ENCODE measurements around the gene GLOD4. TPM values are rescaled to one million over a fixed set of nuclear protein-coding genes. Genes with fewer than 3 reads are reported as not detected.
"Not testable (repeated sequence)": the region's sequence is repeated elsewhere in the genome, so short reads cannot be mapped to it uniquely, and the experiment has no call there.

The GLOD4 gene
- polyA plus RNA-seq, 1 donor from 2014 or later = 235 TPM

DNA sequence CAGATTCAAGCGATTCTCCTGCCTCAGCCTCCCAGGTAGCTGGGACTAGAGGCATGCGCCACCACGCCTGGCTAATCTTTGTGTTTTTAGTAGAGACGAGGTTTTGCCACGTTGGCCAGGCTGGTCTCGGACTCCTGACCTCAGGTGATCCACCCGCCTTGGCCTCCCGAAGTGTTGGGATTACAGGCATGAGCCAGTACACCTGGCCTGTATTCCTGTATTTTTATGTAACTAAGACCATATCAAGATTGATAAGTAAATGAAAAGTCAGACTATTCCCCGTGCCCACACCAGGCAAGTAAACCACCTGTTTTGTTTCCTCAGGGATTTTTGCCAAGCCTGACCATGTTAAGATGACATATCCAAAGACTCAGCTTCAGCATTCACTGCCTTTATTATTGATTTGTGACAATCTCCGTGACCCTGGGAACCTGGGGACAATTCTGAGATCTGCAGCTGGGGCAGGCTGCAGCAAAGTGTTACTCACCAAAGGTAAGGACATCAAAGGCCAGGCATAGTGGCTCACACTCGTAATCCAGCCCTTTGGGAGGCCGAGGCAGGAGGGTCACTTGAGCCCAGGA is 5.7 kb upstream of the GLOD4 start:
- H3K27me3 ChIP-seq (ENCODE audit: insufficient read depth, low read depth, low read length) = no peaks in the 10 kb centered on the region
- no peak overlapping the region for H2AFZ ChIP-seq (ENCODE audit: low read depth, low read length)
- no peak overlapping the region for H3K4me2 ChIP-seq (ENCODE audit: low read length)
- H3K27ac ChIP-seq (ENCODE audit: low read length) = no peak overlapping the region
- no peaks in the 10 kb centered on the region for H3K9me2 ChIP-seq (ENCODE audit: insufficient read depth, low read length)
- H3K9ac ChIP-seq (ENCODE audit: low read length) = no peak overlapping the region
- H4K20me1 ChIP-seq (ENCODE audit: insufficient read depth) = no peaks in the 10 kb centered on the region
- no peaks in the 10 kb centered on the region for H3K36me3 ChIP-seq (ENCODE audit: insufficient read depth, low read length)
- H3K4me3 ChIP-seq (ENCODE audit: low read length) = no peak overlapping the region
- no peaks in the 10 kb centered on the region for H3K9me3 ChIP-seq (ENCODE audit: low read length)
- TF ChIP-seq EP300 (conservative IDR thresholded peaks at IDR 0.05; ENCODE audit: poor library complexity, severe bottlenecking) = no peak
- no peak for TF ChIP-seq EZH2 (IDR thresholded peaks at IDR 0.05; ENCODE audit: borderline replicate concordance, insufficient read depth, low read length, poor library complexity, severe bottlenecking)
- no peak for TF ChIP-seq MXI1 (conservative IDR thresholded peaks at IDR 0.05; ENCODE audit: poor library complexity, severe bottlenecking)
- no peak for TF ChIP-seq TAF1 (IDR thresholded peaks at IDR 0.05; ENCODE audit: low read depth)
- TF ChIP-seq, protein P1, sequence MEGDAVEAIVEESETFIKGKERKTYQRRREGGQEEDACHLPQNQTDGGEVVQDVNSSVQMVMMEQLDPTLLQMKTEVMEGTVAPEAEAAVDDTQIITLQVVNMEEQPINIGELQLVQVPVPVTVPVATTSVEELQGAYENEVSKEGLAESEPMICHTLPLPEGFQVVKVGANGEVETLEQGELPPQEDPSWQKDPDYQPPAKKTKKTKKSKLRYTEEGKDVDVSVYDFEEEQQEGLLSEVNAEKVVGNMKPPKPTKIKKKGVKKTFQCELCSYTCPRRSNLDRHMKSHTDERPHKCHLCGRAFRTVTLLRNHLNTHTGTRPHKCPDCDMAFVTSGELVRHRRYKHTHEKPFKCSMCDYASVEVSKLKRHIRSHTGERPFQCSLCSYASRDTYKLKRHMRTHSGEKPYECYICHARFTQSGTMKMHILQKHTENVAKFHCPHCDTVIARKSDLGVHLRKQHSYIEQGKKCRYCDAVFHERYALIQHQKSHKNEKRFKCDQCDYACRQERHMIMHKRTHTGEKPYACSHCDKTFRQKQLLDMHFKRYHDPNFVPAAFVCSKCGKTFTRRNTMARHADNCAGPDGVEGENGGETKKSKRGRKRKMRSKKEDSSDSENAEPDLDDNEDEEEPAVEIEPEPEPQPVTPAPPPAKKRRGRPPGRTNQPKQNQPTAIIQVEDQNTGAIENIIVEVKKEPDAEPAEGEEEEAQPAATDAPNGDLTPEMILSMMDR (IDR thresholded peaks at IDR 0.05; ENCODE audit: poor library complexity, severe bottlenecking) = no peak
- no peak for TF ChIP-seq RAD21 (conservative IDR thresholded peaks at IDR 0.05)
- H3K79me2 ChIP-seq (replicated peaks; ENCODE audit: insufficient read depth, low read length) = peaks cover 22% of the 10 kb centered on the region
- no peaks in the 10 kb centered on the region for H3F3A ChIP-seq (ENCODE audit: insufficient read depth, low read length, poor library complexity, severe bottlenecking)

DNA sequence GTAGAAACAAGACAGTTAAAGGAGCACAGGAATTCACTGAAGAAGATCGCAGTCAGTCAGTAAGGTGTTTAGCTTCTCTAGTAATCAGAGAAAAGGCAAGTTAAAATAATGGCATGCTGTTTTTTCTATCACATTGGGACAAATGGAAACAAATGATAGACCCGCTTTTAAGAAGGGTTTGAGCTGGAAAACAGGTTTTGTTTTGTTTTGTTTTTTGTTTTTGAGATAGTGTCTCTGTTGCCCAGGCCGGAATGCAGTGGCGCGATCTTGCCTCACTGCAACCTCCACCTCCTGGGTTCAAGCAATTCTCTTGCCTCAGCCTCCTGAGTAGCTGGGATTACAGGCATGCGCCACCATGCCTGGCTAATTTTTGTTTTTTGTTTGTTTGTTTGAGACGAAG is 3.8 kb upstream of the GLOD4 start:
- H3K9ac ChIP-seq (ENCODE audit: low read length) = not testable (repeated sequence)

DNA sequence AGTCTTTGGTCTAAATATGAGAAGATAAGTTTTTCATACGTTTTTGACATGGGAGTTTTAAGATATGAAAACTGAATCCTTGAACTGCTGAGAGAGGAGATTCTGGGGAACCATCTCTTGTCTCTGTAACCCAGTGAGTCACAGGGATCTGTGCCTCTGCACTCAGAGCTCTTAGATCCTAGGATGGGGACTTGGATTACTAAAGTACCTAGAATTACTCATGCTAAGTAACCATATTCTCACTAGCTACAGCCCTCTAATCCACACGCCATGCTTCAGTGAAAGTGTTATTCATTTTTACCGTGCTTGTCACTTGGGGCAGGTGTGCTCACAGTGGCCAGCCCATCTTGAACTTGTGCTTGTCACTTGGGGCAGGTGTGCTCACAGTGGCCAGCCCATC is 2.1 kb upstream of the GLOD4 start:
- Histone ChIP-seq H3K4me3 (ENCODE audit: low read length) (peak overlapping the region; percentile 96), H3K79me2 (replicated peaks; ENCODE audit: insufficient read depth, low read length) (peaks cover 46% of the 10 kb centered on the region)
- TF ChIP-seq SMC3 (conservative IDR thresholded peaks at IDR 0.05; ENCODE audit: poor library complexity) = no peak
- no peak for TF ChIP-seq MXI1 (conservative IDR thresholded peaks at IDR 0.05; ENCODE audit: poor library complexity, severe bottlenecking)
- TF ChIP-seq, protein P1 (IDR thresholded peaks at IDR 0.05; ENCODE audit: poor library complexity, severe bottlenecking) = no peak
- TF ChIP-seq TAF1 (IDR thresholded peaks at IDR 0.05; ENCODE audit: low read depth) = no peak
- no peak for TF ChIP-seq EZH2 (IDR thresholded peaks at IDR 0.05; ENCODE audit: borderline replicate concordance, insufficient read depth, low read length, poor library complexity, severe bottlenecking)
- TF ChIP-seq, protein P2, sequence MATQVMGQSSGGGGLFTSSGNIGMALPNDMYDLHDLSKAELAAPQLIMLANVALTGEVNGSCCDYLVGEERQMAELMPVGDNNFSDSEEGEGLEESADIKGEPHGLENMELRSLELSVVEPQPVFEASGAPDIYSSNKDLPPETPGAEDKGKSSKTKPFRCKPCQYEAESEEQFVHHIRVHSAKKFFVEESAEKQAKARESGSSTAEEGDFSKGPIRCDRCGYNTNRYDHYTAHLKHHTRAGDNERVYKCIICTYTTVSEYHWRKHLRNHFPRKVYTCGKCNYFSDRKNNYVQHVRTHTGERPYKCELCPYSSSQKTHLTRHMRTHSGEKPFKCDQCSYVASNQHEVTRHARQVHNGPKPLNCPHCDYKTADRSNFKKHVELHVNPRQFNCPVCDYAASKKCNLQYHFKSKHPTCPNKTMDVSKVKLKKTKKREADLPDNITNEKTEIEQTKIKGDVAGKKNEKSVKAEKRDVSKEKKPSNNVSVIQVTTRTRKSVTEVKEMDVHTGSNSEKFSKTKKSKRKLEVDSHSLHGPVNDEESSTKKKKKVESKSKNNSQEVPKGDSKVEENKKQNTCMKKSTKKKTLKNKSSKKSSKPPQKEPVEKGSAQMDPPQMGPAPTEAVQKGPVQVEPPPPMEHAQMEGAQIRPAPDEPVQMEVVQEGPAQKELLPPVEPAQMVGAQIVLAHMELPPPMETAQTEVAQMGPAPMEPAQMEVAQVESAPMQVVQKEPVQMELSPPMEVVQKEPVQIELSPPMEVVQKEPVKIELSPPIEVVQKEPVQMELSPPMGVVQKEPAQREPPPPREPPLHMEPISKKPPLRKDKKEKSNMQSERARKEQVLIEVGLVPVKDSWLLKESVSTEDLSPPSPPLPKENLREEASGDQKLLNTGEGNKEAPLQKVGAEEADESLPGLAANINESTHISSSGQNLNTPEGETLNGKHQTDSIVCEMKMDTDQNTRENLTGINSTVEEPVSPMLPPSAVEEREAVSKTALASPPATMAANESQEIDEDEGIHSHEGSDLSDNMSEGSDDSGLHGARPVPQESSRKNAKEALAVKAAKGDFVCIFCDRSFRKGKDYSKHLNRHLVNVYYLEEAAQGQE (IDR thresholded peaks at IDR 0.05; ENCODE audit: borderline replicate concordance) = no peak
- TF ChIP-seq EP300 (conservative IDR thresholded peaks at IDR 0.05; ENCODE audit: poor library complexity, severe bottlenecking) = no peak
- no peak for TF ChIP-seq POLR2AphosphoS5 (IDR thresholded peaks at IDR 0.05)
- no peak for TF ChIP-seq RAD21 (conservative IDR thresholded peaks at IDR 0.05)

More for the DNA sequence above, 3.8 kb upstream of the GLOD4 start:
- H3F3A ChIP-seq (ENCODE audit: insufficient read depth, low read length, poor library complexity, severe bottlenecking); H3K4me2 ChIP-seq (ENCODE audit: low read length); H2AFZ ChIP-seq (ENCODE audit: low read depth, low read length); H3K36me3 ChIP-seq (ENCODE audit: insufficient read depth, low read length); H4K20me1 ChIP-seq (ENCODE audit: insufficient read depth); H3K9me3 ChIP-seq (ENCODE audit: low read length); H3K4me3 ChIP-seq (ENCODE audit: low read length); H3K27me3 ChIP-seq (ENCODE audit: insufficient read depth, low read depth, low read length); H3K27ac ChIP-seq (ENCODE audit: low read length); H3K9me2 ChIP-seq (ENCODE audit: insufficient read depth, low read length): not testable (repeated sequence)
- H3K79me2 ChIP-seq (replicated peaks; ENCODE audit: insufficient read depth, low read length) = peaks cover 37% of the 10 kb centered on the region

More for the DNA sequence above, 2.1 kb upstream of the GLOD4 start:
- no peaks in the 10 kb centered on the region for H3K36me3 ChIP-seq (ENCODE audit: insufficient read depth, low read length)
- no peak overlapping the region for H2AFZ ChIP-seq (ENCODE audit: low read depth, low read length)
- no peak overlapping the region for H3K4me2 ChIP-seq (ENCODE audit: low read length)
- no peak overlapping the region for H3K27ac ChIP-seq (ENCODE audit: low read length)
- no peaks in the 10 kb centered on the region for H3F3A ChIP-seq (ENCODE audit: insufficient read depth, low read length, poor library complexity, severe bottlenecking)
- no peaks in the 10 kb centered on the region for H3K9me2 ChIP-seq (ENCODE audit: insufficient read depth, low read length)
- no peak overlapping the region for H3K9ac ChIP-seq (ENCODE audit: low read length)
- no peaks in the 10 kb centered on the region for H3K9me3 ChIP-seq (ENCODE audit: low read length)
- H3K27me3 ChIP-seq (ENCODE audit: insufficient read depth, low read depth, low read length) = no peaks in the 10 kb centered on the region
- H4K20me1 ChIP-seq (ENCODE audit: insufficient read depth) = no peaks in the 10 kb centered on the region
